ENCODE data around the gene JTB.
A peak's percentile ranks its signal among the peaks of the same experiment; 100 is the strongest.
"Not testable (repeated sequence)": the region's sequence is repeated elsewhere in the genome, so short reads cannot be mapped to it uniquely, and the experiment has no call there.

Gene JTB

DNA sequence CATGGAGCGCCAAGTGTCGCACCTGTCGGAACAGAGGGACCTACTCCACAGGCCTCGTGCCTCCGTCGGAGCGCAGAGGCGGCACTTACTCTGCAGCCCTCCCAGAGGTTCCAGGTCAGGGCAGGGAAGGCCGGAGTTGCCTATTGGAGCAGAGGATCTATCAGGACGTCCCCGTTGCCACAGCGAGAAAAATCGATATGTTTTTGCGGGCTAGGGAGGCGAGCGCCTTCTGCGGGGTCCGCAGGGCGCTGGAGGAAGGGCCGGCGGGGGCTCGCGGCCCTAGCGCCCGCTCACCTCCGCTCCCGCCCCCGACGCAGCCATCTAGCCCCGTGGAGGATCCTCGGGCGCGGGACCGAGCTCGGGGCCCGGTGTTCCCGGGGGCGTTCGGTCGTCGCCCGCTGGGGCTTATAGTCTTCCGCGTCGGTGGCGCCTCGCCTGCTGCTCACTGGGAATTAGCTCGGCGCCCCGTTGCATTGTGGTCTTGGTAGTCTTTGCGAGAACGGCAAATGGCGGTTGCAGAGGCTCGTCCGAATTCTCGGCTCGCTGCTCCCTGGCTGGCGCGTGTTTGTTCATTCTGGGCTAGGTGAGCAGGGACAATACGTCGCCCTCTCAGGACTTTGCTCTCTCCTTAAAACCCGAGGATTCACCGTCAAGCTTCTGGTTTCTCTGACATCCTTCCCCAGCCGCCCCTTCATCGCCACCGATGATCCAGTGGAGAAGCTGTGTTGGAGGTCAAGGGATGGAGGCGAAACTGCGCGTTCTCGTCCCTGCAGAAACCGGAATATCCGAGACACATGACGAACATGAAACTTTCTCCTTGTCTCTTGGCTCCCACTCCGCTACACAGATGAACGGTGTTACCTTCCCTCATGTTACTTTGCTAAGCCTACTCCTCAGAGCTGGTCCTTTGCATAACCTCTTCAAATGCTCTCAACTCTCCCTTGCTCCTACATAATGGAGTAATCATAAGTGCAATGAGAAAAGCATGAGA lies at the start of gene JTB:
TSS of gene JTB (minus strand) at position 425 of the 991 bp plus-strand sequence. CDS start at position 3, 422 bp downstream.
- peak; percentile 88 to 89 for DNase-seq

DNA sequence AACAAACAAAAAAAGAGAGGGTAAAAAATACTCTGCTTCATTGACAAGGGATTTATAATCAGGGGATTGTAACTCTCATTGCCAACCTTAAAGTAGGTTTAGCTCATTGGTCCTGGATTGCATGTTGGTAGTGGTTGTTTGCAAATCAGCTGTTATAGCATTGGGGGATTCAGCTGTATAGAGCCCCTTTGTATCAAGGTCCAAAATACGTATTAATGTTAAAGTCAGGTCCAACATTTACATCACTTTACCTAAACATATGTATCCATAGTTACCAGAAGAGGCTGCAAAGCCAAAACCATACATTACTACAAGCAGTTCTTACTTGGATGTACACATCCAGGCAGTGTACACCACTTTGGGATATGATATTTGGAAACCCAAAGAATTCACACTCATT lies 42.5 kb upstream of the JTB start:
- no peak for DNase-seq

DNA sequence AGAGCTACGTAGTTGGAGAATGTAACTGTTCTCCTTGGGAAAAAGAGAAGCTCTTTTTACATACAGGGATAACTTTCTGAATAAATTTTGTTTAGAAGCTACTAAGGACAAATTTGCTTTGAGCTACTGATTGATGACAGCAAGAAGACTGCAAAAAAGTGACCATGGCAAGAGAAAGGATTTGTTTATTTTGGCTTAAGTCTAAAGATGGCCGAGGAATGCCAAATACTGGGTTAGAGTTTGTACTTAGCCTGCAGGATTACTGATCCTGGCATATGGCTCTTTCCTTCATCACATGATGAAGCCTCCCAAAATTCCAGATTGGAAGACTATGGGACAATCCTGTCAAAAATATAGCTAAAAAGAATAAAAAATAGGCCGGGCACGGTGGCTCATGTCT lies 41.8 kb upstream of the JTB start:
- no peak for DNase-seq

DNA sequence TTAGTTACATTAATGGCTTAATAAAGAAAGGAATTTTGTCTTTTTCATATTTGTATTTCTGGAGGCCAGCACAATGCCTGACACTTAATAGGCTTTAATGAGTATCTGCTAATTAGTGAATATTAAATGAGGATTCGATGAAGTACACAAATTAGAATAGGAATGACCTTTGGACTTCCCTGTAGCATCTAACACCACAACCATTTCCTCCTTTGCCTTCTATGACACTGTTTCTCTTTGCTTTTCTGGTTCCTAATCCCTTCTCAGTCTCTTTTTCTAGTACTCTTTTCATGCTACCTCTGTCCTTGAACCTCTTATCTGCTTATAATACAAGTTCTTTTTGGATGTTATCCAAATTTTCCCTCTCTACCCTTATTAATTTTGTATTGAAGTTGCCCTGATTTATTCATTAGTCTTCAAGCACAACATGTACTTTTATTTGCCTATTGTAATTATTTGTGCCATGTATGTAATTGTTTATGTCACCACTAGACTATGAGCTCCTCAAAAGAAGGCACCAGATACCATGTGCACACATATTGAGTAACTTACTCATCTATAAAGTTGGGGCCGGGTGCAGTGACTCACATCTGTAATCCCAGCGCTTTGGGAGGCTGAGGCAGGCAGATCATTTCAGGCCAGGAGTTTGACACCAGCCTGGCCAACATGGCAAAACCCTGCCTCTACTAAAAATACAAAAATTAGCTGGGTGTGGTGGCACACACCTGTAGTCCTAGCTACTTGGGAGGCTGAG lies 36.9 kb upstream of the JTB start:
- no peak for DNase-seq

DNA sequence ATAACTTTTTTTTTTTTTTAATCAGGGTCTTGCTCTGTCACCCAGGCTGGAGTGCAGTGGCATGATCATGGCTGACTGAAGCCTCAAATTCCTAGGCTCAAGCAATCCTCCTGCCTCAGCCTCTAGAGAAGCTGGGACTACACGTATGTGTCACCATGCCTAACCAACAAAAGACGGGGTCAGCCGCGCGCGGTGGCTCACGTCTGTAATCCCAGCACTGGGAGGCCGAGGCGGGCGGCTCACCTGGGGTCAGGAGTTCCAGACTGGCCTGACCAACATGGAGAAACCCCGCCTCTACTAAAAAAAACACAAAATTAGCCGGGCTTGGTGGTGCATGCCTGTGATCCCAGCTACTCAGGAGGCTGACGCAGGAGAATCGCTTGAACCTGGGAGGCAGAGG lies 35.1 kb upstream of the JTB start:
- not testable (repeated sequence) for DNase-seq

DNA sequence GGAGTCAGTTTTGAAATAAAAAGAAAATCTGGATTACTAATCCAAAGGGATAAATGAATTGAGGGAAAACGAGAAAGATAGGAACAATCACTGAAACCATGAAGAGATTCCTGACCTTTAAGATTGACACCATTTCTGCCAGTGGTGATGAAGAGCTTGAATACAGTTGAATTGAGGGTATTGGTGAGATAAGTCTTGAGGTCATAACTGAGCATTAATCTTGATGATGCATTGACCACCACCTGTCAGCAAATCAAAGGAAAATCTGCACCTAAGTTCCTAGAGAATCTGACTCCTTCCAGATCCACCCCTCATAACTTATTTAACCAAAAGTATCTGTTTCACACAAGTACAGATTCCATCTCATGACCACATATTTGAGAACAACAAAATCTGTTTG lies 34.7 kb upstream of the JTB start:
- DNase-seq: no peak

DNA sequence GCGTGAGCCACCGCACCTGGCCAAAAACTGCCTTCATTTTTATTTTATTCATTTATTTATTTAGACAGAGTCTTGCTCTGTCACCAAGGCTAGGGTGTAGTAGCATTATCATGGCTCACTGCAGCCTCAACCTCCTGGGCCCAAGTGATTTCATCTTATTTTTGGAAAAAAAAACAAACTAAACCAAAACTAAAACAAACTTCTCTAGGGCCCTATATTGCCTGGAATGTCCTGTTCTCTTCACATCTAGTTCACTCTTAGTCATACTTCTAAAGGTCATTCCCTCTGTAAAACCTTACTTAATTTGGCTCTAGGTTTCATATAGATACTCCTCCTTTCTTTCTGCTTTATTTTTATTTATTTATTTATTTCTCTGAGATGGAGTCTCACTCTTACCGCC lies 28.7 kb upstream of the JTB start:
- no peak for DNase-seq

DNA sequence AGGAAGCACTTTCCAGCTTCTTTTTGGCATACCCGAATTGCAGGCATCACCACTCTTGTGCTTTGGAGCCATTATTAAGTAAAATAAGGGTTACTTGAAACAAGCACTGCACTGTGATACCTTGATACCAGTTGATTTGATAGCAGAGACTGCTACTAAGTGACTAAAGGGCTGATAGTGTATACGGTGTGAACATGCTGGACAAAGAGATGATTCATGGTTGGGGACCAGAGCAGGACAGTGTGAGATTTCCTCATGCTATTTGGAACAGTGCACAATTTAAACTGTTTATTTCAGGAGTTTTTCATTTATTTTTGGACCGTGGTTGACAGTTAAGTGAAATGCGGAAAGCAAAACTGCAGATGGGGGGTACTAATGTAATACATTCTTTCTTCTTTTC lies 22.9 kb upstream of the JTB start:
- no peak for DNase-seq

DNA sequence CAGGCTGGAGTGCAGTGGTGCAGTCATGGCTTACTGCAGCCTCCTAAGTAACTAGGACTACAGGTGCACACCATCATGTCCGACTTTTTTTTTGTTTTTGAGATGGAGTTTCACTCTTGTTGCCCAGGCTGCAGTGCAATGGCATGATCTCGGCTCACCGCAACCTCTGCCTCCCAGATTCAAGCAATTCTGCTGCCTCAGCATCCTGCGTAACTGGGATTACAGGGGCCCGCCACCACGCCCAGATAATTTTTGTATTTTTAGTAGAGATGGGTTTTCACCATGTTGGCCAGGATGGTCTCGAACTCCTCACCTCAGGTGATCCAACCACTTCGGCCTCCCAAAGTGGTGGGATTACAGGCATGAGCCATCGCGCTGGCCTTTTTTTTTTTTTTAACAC lies 19.4 kb upstream of the JTB start:
- DNase-seq: not testable (repeated sequence)

DNA sequence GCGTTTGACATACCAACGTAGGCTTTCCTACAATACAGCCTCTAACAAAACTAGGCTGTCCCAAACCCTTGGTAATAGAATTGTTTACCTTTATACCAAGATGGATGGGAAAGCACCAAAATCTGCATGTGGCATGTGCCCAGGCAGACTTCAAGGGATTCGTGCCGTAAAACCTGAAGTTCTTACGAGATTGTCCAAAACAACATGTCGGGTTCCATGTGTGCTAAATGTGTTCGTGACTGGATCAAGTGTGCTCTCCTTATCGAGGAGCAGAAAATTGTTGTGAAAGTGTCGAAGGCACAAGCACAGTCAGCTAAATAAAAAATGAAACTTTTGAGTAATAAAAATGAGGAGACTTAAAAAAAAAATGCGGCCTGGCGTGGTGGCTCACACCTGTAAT lies 18.2 kb upstream of the JTB start:
- no peak for DNase-seq

DNA sequence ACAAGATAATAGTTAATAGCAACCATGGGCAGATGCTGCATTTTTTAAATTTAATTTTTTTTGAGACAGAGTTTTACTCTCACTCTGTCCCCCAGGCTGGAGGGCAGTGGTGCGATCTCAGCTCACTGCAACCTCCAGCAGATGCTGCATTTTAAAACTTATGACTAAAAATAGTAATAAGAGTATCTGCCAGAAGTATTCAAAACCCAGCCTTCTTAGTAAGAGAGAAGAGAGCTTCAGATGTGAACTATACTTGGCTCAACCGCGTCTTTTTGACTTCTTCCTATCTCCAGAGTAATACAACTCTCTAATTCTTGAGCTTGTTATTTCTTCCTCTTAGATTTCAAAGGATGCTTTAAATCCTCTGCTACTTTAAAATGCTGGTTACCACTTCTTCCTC lies 17.7 kb upstream of the JTB start:
- no peak for DNase-seq

DNA sequence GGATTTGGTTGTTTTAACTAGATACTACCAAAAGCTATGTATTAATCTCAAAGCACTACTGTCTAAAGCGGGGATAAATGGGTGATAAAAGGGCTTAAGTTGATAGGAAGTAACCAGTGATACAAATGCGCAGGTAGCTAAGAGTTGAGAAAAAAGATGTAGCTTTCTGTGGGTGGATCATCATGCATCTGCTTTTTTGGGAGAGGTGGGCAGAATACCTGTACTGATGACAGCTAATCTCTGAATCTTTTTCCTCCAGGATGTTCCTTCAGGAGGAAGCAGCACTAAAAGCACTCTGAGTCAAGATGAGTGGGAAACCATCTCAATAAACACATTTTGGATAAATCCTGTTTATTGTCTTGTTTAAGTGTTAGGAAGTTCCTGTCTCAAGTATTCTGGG lies 14.3 kb upstream of the JTB start:
- DNase-seq: no peak

DNA sequence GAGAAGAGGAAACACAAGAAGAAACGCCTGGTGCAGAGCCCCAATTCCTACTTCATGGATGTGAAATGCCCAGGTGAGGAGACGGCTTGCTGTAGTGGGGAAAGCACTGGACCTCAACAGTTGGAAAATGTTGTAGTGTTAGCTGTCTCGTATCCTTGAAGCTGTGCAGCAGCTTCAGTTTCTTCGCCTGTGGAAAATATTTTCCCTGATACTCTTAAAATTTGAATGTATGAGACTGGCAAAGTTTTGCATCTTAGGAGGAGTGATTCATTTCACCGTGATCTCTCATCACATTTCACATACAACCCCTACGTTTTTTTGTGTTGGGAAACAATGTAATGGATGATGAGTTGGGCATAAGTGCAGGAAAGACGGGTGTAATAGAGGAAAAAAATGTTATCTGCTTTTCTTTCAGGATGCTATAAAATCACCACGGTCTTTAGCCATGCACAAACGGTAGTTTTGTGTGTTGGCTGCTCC lies 13.7 kb upstream of the JTB start:
- no peak for DNase-seq

DNA sequence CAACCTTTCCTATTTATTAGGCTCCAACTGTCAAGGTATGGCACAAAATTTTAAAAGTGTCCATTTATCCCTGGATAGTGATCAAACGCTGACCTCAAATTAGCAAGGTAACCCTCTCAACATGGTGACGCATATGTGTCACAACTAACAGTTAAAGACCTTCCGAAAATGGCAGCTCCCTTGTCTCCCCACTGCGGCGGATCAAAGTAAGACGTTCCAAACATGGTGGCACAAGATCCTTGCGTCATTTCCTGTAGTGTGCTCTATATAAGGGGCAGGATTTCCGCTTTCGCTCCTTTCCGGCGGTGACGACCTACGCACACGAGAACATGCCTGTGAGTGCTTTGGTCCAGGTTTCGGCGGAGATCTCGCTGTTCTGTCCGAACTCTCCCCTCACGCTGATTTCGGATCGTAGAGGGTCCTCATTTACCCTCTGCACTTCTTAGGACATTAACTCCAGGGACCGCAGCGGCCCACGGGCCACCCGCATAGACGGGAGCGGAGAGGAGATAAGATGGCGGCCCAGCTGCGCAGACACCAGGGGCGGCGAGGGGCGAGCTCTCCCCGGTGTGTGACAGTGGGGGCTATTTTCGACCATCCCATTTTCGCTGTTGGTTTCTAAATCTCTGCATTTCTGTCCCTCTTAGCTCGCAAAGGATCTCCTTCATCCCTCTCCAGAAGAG lies 13.1 kb upstream of the JTB start, which contains the start of gene RPS27:
TSS of gene RPS27 (plus strand) at position 295 of the 683 bp plus-strand sequence. CDS start at position 330, 35 bp downstream.
- peak; percentile 90 to 91 for DNase-seq

DNA sequence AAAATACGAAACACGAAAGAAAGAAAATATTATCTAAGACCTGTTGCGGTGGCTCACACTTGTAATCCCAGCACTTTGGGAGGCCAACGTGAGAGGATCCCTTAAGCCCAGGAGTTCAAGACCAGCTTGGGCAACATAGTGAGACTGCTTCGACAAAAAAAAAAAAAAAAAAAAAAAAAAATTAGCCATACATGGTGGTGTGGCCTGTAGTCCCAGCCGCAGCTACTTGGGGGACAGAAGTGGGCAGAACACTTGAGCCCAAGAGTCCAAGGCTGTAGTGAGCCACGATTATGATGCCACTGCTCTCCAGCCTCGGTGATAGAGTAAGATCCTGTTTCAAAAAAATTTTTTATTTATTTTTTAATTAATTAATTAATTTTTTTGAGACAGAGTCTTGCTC lies 10.1 kb upstream of the JTB start:
- DNase-seq: no peak

DNA sequence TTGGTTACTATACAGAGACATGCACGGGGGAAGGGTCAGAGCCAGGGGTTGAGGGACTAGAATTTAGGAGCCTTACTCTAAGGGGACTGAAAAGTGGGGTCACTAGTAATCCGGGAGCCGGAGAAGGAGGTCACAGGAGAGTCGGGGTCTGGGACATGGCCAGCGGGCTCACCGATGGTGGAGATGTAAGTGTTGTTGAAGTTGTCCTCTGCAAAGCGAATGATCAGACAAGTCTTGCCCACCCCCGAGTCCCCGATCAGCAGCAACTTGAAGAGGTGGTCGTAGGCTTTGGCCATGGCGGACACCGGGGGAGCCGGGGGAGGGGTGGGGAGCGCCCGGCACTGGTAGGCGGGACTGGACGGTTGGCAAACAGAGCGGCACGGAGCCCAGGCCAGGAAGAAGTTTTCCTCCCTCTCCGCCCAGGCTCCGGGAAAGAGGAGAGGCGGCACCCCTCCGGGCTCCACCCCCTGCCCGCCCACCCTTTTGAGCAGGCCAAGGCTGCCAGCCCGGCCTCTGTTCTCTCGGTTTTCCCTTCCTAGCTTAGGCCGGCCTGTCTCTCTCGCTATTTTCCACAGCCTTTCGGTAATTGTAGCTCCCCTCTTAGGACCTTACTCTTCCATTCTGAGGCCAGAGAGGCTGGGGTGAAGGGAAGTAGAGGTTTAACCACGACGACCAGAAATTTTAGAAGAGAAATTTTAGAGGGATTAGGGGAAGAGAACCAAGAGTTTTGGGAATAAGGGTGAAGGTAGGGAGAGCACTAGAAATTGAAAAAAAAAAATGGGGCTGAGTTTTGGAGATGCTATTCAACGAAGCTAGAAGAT lies 8.7 kb upstream of the JTB start, which contains the start of gene RAB13:
TSS of gene RAB13 (minus strand) at position 399 of the 821 bp plus-strand sequence. CDS start at position 296, 103 bp downstream.
- peak; percentile 48 to 55 for DNase-seq

DNA sequence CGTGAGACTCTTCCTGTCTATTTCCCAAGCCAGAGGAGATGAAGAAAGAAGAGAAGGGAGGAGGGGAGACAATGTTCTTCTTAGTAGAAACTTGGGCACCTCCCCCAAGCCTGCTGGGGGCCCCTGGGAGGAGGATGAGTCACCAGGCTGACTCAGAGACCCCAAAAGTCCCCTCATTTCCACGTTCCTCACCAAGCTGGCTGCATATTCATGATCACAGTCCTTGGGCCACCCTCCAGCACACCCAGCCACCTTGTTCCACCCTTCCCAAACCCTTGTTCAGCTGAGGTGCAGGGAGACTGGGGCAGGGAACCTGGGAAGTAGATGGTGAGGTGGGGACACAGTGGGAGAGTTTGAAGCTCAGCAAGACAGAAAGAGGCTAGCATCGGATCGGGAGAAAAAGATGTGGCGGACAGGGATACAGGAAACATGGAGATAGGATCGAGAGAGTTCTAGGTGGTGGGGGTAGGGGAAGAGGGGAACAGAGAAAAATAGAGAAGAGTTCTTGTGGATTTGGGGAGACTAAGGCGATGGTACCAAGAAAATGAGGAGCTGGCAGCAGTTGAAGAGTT lies 8.0 kb upstream of the JTB start:
- DNase-seq: peak; percentile 64 to 75

DNA sequence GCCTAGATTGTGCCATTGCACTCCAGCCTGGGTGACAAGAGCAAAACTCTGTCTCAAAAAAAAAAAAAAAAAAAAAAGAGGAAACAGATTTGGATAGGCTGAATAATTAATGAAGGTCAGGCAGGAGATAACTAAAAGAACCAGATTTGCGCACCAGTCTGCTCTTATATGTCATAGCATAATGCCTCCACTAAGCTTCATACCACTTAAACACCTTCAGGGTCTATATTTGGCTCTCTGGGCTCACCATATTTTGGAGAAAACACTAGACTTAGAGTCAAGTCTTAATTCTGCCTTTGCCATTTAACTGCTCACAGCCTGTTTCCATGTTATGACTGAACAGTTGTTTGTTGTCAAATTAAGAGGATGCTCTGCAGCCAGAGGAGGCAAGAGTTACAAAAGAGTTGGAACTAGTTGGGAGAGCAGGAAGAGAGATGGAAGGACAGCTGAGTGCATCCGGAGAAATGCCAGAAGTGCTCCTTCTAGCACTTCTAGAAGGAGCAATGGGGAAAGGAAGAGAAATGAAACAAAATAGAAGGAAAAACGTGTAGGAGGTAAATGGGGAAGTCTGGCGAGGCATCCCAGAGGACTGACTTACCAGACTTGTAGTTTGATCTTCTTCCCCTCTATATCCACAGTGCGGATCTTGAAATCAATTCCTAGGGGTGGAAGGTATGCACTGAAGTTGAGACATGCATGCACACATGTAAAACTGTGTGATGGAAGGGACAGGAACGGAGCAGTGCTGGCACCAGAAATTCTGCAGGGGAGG lies 6.8 kb upstream of the JTB start:
- no peak for DNase-seq

DNA sequence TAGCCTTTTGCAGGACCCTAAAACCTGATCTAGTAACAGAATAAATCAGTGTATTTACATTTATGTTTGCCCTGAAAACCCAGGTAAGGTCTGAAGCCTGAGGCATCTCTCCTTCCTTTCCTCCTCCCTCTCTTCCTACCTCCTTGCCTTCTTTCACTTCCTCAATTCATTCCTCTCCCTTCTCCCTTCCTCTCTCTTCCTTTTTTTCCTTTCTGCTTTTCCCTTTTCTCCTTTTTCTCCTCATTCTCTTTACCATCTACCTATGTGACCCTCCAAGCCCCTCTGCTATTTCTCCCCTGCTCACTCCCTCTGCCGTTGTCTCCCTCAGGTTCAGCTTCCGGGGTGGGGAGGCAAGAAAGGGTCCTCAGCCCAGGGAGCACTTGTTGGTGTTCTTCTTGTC lies 4.3 kb upstream of the JTB start:
- DNase-seq: not testable (repeated sequence)

DNA sequence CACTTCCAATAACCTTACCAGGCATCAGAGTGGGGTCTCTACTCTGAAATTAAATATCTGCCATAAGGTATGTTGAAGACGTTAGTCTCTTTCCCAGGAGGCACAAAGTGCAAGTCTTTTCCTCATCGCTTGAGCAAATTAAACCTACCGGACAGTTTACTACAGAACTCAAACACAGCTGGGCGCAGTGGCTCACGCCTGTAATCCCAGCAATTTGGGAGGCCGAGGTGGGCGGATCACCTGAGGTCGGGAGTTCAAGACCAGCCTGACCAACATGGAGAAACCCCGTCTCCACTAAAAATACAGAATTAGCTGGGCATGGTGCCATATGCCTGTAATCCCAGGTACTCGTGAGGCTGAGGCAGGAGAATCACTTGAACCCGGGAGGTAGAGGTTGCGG lies 1.6 kb upstream of the JTB start:
- DNase-seq: not testable (repeated sequence)
